GM19035 (cell line): ENCODE measurements around the gene GRM4.

Experiments
- ATAC-seq: cut with Tn5 transposase; IDR thresholded peaks from one replicate; pipeline ENCODE4 v1.9.1; 2021; ENCODE audit not compliant: unreplicated experiment

GRM4 gene

DNA sequence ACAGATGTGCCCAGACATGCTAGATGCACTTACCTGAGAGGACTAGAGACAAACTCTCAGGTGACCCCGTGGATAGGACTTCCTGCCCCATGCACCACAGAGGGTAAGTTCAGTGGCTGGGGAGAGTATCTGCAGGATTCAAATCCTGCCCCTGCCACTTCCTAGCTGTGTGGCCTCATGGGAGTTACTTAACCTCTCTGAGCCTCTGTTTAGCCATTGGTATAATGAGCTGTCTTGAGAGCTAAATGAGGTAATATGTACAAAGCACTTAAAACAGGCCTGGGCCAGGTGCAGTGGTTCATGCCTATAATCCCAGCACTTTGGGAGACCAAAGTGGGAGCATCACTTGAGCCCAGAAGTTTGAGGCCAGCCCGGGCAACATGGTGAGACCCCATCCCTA, 59.3 kb downstream of the GRM4 start:
- no peak for ATAC-seq

DNA sequence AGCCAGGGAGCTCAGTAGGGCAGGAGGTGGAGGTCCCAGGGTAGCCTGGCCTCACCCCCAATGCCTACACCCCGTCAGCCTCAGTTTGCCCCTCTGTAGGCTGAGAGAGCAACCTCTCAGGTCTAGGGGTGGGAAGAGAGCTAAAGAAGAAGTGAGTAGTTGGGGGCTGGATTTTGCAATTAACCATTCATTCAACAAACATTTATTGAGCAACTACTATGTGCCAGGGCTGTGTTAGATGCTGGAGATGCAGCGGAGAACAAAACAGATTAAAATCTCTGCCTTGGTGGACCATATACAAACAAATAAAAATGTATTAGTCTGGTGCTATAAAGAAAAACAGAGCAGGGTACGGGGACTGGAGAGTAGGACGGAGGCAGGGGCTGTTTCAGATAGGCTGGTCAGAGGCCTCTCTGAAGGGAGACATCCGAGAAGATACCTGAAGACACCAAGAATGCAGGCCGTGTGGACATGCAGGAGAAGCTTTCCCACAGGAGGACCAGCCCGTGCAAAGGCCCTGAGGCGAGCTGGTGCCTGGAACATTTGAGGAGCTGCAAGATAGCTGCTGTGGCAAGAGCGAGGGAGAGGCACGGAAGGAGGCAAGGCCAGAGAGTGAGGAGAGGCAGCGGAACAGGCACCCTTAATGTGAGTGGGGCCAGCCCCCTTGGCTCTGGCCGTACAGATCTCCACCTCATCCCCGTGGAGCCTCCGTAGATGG, 60.3 kb downstream of the GRM4 start:
- ATAC-seq: no peak

DNA sequence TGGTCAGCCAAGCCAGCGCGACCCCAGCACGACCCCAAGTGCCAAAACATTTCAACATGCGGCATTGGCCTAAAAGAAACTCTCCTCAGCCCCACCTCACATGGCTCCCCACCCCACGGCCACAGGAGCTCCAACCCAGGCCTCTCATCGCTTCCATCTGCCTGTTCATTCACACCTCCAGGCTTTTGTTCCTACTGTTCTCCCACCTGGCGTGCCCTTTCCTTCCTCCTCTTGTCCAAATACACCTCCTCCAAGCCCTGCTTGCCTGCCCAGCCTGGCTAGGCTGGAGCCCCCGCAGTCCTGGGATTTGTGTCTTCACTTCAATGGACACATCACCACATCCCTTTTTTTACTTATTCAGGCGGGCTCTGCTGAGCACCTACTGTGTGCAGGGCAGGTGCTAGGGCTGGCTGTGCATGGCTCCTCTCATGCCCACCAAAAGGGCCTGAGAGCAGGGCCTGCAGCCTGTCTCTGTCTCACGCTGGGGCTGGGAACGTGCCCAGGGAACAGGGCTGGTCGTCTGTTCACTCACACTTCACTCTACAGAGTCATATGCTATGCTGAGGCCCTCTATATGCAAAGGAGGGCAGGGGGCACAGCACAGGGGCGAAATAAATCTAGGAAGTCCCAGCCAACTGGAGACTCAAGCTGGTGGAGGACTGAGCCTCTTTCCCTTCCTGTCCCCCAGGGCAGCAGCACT, 61.1 kb downstream of the GRM4 start:
- no peak for ATAC-seq

DNA sequence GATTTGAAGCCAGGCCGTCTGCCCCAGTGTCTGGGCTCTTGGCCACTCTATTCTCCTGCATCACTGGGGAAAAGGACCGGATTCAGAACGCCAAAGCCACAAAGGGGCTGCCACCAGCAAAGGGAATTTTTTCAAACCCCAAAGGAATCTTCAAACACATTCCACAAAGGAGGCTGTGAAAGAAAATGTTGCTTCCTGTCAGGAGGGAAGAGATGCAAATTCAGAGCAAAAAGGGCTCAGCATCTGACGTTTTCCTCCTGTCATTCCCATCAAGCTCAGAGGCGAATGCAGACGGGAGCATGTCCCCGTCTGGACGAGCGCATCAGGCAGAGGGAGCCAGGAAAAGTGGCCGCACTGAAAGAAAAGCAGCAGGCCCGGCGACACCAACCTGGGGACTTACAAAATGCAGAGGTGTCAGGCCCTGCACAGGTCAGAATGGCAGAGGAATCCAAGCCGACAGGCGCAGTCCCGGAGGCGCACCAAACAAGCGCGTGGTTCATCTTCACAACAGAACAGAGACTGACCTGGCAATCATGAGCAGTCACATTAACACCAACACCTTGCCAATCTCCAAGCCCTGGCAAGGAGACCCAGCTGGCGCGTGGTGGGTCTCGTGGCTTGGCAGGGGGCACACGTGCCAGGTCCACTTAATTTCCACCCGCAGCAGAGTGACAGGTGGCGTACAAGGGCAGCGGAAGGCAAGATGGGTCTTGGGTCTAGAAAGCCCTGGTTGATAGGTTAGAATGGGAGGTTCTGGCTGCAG, 62.8 kb downstream of the GRM4 start:
- ATAC-seq: no peak

DNA sequence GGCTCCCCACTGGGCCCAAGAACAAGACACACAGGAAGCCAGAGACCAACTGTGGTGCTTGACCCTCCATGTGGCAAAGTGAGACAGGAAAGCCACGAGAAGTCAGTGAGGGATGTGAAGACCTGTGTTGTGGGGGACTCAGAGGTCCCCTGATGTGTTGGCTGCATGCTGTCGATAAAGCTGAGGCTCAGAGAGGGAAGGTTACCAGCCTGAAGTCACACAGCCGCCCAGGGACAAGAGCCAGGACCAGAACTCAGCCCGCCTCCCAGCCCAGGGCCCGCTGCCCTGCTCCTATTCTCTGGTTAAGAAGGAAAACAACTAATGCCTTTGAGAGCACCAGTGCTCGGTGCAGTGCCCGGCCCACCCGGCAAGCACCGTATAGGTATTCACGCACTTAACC, 63.5 kb downstream of the GRM4 start:
- ATAC-seq: no peak

DNA sequence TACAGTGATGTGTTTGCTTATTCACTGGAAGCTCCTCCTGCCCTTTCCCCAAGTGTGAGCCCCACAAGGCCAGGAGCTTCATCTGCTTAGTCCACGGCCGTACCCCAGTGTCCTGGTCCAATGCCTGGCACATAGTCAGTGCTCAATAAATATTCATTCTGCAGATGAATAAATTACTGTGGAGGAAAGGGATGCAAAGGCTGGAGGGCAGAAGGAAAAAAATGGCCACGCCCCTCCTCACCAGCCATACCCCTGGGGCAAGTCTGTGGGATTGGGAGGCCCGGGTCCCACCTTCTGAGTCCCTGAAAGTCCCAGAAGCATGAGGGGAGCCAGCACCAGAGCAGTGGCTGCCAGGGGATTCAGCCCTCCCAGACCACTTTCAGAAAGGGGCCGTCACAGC, 65.5 kb downstream of the GRM4 start:
- ATAC-seq: no peak

DNA sequence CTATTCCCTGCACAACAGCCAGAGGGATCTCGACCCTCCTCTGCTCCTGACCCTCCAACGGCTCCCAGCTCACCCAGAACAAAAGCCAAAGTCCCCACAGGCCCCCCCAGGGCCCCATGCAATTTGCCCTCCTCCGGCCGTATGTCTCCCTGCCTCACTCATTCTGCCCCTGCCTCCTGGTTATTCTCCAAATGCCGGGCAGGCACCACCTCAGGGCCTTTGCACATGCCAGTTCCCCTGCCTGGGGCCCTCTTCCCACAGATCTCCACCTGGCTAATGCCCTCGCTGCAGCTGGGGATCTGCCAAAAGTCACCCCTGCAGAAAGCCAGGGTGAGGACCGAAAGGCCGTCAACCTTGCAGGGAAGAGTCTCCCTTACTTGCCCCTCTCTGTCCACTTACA, 66.0 kb downstream of the GRM4 start:
- ATAC-seq: no peak

DNA sequence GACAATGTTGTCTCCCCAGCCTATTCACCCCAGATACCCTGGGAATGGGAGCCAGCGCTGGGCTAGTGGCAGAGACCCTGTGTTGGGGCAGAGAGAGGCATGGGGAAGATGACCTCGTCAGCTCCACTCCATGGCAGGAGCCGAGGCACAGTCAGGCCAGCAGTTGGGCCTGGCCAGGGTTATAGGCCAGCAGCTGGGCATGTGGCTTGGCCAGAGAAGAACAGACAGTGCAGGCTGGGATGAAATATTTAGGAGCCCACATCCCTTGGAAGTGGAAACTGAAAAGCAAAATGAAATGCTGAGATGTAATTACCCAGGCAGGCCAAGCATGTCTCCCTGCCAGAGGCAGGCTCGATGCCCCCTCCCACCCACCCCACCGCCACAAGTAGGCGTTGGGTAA, 70.0 kb downstream of the GRM4 start:
- no peak for ATAC-seq

DNA sequence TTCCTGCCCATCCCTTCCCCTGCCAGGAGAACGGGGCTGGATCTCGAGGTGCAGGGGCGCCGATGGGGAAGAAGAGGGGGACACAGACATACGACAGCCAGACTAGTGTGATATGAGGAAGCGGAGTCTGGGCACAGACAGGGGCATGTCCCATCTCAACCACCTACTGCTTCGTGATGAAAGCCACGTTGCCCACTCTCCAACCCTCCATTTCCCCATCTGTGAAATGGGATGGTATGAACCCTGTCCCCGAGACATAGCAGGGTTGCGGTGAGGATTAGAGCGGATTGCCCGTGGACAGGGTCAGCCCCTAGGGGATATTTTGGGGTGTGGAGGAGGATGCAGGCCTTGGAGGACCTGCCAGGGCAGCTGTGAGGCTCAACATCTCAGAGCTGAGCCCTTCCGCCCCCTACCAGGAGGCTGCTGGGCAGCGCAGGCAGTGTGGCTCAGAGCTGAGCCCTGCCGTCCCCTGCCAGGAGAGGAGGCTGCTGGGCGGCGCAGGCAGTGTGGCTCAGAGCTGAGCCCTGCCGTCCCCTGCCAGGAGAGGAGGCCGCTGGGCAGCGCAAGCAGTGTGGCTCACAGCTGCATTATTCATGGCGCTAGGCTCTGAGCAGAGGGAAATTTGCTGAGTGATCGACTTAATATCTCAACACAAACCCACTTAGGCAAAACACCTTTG, 71.7 kb downstream of the GRM4 start:
- ATAC-seq: no peak

DNA sequence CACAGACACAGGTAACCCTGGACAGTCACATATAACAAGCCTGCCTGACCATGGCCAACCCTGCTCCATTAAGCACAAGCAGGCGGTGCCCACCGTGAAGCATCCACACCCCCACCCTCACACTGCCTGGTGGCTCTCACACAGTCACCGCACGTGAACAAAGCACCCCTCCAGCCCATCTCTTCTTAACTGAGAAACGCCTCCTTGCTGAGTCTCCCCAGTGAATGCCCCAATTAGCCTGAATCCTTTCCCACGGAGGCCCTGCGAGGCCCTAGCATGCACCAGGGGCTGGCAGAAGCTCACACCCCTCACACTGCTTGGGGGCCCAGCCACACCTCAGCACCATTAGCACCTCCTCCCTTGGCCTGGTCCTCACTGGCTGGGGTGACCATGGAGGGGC, 72.3 kb downstream of the GRM4 start:
- ATAC-seq: no peak

DNA sequence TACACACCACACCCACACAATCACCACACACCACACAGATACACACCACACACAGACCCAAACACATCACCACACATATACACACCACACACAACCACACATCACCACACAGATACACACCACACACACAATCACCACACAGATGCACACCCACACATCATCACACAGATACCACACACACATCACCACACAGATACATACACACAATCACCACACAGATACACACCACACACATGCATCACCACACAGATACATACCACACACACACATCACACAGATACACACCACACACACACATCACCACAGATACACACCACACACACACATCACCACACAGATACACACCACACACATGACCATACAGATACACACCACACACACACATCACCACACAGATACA, 73.2 kb downstream of the GRM4 start:
- no peak for ATAC-seq

DNA sequence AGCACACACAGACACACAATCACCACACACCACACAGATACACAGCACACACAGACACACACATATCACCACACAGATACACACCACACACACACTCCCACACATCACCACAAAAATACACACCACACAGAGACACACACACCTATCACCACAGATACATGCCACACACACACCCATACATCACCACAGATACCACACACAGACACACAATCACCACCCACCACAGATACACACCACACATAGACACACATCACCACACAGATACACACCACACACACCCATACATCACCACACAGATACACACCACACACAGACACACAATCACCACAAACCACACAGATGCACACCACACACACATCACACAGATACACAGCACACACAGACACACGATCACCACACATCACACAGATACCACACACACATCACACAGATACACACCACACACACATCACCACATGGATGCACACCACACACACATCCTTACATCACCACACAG, 74.0 kb downstream of the GRM4 start:
- no peak for ATAC-seq

DNA sequence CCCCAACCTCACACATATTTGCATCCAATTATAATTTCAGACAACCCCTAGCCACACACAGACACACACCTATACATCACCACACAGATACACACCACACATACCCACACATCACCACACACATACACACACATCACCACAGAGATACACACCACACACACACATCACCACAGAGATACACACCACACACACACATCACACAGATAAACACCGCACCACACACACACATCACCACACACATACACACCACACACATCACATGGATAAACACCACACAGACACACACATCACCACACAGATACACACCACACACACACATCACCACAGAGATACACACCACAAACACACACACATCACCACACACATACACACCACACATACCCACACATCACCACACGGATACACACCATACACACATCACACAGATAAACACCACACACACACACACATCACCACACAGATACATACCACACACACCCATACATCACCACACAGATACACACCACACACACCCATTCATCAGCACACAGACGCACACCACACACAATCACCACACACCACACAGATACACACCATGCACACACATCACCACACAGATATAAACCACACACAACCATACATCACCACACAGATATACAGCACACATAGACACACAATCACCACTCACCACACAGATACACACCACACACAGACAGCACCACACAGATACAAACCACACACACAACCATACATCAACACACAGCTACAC, 74.6 kb downstream of the GRM4 start:
- ATAC-seq: no peak

DNA sequence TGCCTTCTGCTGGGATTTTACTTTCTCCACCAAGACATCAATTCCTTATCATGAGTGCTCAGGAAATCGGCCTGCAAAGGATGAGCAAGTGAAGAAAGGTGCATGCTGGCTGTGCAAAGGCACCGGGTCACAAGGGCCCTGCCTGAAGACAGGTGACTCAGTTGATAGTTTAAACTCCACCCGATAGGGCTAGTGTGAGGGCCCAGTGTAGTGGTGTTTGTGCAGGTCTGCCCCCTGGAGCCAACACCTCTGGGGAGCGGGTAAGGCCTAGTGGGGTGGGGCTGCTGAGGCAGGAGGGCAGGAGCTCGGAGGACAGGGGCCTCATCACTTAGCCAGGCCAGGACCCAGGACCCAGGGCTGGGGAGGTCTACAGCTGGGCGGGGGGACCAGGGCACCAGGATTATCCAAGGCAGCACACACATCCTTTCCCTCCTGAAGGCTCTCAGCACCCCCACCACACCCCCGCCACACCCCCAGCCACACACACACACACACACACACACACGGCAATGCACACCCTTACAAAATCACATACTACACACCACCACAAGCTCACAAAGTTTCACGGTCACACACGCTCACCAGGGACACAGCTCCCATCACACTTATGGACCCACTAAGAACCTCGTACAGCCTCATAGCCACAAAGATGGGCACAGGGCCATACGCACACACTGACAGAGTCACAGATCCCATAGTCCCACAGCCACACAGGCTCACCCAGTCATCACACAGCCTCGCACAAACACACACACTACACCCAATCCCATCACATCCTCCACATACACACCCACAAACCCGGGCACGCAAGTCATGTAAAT, 75.4 kb downstream of the GRM4 start:
- no peak for ATAC-seq

DNA sequence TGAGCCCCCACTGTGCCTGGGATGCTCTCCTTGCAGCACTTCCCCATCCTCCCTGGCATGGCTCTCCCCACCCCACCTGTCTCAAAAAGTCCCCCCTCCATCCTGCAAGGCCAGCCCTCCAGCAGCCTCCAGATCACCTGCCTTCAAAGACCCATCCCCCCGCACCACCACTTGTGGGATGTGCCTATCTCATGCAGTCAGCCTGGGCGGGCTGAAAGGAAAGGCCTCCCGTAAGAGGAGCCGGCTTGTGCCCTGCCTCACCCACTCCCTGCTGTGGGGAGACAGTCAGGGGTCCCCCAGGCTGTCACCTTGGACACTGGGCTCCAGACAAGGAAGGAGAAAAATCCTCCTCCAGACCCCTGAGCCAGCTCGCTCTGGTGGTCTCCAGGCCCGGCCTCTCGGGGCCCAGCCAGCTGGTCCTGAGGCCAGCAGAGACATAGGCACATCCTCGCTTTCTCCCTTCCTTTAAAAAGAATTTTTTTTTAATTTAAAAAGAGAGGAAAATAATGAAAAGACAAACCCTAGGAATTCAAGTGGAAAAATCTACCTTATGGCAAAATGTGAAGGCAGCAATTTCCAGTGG, 77.3 kb downstream of the GRM4 start:
- ATAC-seq: no peak

DNA sequence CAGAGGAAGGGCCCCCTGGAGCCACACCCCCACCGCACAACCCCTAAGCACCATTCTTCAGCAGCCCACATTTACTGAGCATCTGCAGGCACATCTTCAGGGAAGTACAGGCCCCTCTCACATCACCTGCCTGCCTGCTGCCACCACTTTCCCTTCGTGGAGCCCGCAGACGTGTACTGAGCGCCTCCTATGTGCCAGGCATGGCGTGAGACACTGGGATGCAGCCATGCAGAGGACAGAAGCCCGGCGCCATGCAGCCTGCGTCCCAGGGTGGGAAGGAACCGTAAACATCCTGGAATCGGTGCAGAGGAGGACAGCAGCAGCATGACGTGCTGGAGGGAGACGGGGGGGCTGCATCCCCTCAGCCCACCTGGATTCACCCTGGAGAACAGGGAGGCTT, 78.1 kb downstream of the GRM4 start:
- ATAC-seq: no peak

DNA sequence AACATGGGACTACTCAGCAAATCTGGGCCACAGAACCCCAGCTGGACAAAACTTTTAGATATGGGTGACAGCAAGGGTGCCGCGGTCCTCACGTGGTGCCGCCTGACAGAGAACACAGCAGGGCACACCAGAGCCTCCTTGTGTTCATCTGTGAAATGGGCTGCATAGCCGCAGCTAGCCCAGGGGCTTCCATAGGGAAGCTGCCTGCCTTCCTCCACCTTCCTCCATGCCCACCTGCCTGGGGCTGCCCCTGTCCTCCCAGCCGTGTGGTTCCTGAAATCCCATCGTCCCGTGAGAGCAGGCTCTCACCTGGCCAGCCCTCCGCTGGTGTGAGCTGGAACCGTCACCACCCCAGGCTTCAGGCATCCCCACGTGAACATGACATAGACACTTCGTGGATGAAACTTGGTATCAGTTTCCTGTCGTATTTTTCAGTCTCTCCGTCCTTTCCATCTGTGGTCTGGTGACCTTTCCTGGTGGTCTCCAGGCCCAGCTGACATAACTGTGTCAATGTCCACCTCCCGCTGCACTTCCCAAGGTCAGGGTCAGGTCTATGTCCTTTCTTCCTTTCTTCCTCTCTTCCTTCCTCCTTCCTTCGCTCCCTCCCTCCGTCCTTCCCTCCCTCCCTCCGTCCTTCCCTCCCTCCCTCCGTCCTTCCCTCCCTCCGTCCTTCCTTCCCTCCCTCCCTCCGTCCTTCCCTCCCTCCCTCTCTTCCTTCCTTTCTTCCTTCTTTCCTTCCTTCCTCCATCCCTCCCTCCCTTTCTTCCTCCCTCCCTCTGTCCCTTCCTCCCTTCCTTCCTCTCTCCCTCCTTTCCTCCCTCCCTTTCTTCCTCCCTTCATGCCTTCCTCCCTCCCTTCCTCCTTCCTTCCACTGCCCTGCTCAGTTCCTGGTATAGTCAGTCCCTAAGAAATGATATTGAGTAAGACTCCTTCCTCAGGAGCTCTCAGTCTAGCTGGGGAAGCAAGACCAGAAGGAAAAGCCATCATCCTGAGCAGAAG, 78.8 kb downstream of the GRM4 start:
- ATAC-seq: no peak

DNA sequence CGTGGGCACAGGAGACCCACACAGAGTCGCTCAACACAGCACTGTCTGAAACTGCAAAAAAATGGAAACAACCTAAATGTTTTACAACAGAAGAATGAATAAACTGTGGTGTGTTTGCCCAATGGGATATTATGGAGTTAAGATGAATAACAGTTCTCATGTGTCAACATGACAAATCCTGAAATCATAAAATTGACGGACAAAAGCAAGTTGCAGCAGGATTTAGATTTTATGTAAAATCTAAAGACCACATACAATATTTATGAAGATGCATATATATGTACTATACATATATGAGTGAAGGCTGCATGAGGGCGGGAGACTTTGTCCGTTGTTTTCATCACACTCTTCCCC, 79.7 kb downstream of the GRM4 start:
- ATAC-seq: no peak
